ENCODE results near the gene TMEM219.
"Not testable (repeated sequence)": the region's sequence is repeated elsewhere in the genome, so short reads cannot be mapped to it uniquely, and the experiment has no call there.

DNA sequence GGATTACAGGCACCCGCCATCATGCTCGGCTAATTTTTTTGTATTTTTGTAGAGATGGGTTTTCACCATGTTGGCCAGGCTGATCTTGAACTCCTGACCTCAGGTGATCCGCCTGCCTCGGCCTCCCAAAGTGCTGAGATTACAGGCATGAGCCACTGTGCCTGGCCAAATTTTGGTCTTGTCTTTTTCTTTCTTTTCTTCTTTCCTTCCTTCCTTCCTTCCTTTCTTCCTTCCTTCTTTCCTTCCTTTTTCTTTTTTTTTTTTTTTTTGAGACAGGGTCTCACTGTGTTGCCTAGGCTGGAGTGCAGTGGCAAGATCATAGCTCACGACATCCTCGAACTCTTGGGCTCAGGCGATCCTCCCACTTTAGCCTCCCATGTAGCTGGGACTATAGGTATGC is 53.6 kb downstream of the TMEM219 start:
- TF ChIP-seq TP53 (CRISPR knock-in tag; IDR thresholded peaks at IDR 0.05); IRF2 (CRISPR knock-in tag; IDR thresholded peaks at IDR 0.05; ENCODE audit: borderline replicate concordance, low read depth); FOXJ3 (CRISPR knock-in tag; IDR thresholded peaks at IDR 0.05; ENCODE audit: borderline replicate concordance): not testable (repeated sequence)
- TF ChIP-seq, protein P1, sequence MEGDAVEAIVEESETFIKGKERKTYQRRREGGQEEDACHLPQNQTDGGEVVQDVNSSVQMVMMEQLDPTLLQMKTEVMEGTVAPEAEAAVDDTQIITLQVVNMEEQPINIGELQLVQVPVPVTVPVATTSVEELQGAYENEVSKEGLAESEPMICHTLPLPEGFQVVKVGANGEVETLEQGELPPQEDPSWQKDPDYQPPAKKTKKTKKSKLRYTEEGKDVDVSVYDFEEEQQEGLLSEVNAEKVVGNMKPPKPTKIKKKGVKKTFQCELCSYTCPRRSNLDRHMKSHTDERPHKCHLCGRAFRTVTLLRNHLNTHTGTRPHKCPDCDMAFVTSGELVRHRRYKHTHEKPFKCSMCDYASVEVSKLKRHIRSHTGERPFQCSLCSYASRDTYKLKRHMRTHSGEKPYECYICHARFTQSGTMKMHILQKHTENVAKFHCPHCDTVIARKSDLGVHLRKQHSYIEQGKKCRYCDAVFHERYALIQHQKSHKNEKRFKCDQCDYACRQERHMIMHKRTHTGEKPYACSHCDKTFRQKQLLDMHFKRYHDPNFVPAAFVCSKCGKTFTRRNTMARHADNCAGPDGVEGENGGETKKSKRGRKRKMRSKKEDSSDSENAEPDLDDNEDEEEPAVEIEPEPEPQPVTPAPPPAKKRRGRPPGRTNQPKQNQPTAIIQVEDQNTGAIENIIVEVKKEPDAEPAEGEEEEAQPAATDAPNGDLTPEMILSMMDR (IDR thresholded peaks at IDR 0.05), result not testable (repeated sequence)
